SK-N-SH treated with all-trans-retinoic acid at 6 μM for 48 hours (cell line): ENCODE measurements around the gene ZNF451.
A peak's percentile ranks its signal among the peaks of the same experiment; 100 is the strongest.

Experiments
- ATAC-seq: fragments of 200-7000 bp; cut with Tn5 transposase; 3 replicates; pipeline ENCODE4 v1.9.1; 2020; ENCODE audit warnings: mild to moderate bottlenecking, moderate library complexity
- ARNTL ChIP-seq: fragments of 450-650 bp; formaldehyde crosslinking; IDR thresholded peaks from 2 replicates; pipeline ENCODE4 v1.5.0; 2020; ENCODE audit warnings: low read depth, mild to moderate bottlenecking, moderate library complexity, borderline replicate concordance
- BACH2 ChIP-seq: fragments of 250-450 bp; sonication (Bioruptor Pico); IDR thresholded peaks from 2 replicates; pipeline ENCODE4 v1.9.0; 2021; ENCODE audit warnings: mild to moderate bottlenecking, borderline replicate concordance
- ESRRG ChIP-seq: fragments of 250-450 bp; sonication (Bioruptor Pico); IDR thresholded peaks from 2 replicates; pipeline ENCODE4 v1.6.1; 2021; ENCODE audit warnings: mild to moderate bottlenecking
- GLIS3 ChIP-seq: fragments of 250-450 bp; sonication (Bioruptor Pico); IDR thresholded peaks from 2 replicates; pipeline ENCODE4 v1.5.0; 2020; ENCODE audit warnings: mild to moderate bottlenecking, moderate library complexity
- ISL1 ChIP-seq: fragments of 250-450 bp; sonication (Bioruptor Pico); IDR thresholded peaks from 2 replicates; pipeline ENCODE4 v2.1.2; 2022; ENCODE audit warnings: mild to moderate bottlenecking, moderate library complexity
- OSR1 ChIP-seq: fragments of 250-450 bp; sonication (Bioruptor Pico); IDR thresholded peaks from 2 replicates; pipeline ENCODE4 v1.8.0; 2022; ENCODE audit warnings: moderate library complexity, mild to moderate bottlenecking, inconsistent platforms
- PATZ1 ChIP-seq: fragments of 250-450 bp; sonication (Bioruptor Pico); IDR thresholded peaks from 2 replicates; pipeline ENCODE4 v1.8.0; 2020; ENCODE audit warnings: mild to moderate bottlenecking, moderate library complexity, borderline replicate concordance
- PPARA ChIP-seq: fragments of 250-450 bp; sonication (Bioruptor Pico); IDR thresholded peaks from 2 replicates; pipeline ENCODE4 v1.5.0; 2020; ENCODE audit warnings: mild to moderate bottlenecking, borderline replicate concordance
- RARB ChIP-seq: fragments of 250-450 bp; sonication (Bioruptor Pico); IDR thresholded peaks from 2 replicates; pipeline ENCODE4 v1.8.0; 2021; ENCODE audit warnings: mild to moderate bottlenecking, moderate library complexity
- SNAI2 ChIP-seq: fragments of 250-450 bp; sonication (Bioruptor Pico); IDR thresholded peaks from 2 replicates; pipeline ENCODE4 v1.5.0; 2020; ENCODE audit warnings: mild to moderate bottlenecking, moderate library complexity
- TCF4 ChIP-seq: fragments of 250-450 bp; sonication (Bioruptor Pico); IDR thresholded peaks from 2 replicates; pipeline ENCODE4 v1.8.0; 2021; ENCODE audit warnings: mild to moderate bottlenecking, moderate library complexity, borderline replicate concordance
- TOX ChIP-seq: fragments of 250-450 bp; sonication (Bioruptor Pico); IDR thresholded peaks from 2 replicates; pipeline ENCODE4 v1.8.0; 2021; ENCODE audit warnings: mild to moderate bottlenecking, moderate library complexity, borderline replicate concordance
- TSHZ2 ChIP-seq: fragments of 250-450 bp; sonication (Bioruptor Pico); IDR thresholded peaks from 2 replicates; pipeline ENCODE4 v1.5.0; 2020; ENCODE audit warnings: mild to moderate bottlenecking, moderate library complexity
- ZC3H10 ChIP-seq: fragments of 250-450 bp; sonication (Bioruptor Pico); IDR thresholded peaks from 2 replicates; pipeline ENCODE4 v1.5.1; 2021; ENCODE audit warnings: mild to moderate bottlenecking, moderate library complexity
- ZFP3 ChIP-seq: fragments of 250-450 bp; sonication (Bioruptor Pico); IDR thresholded peaks from 2 replicates; pipeline ENCODE4 v1.5.0; 2020; ENCODE audit warnings: mild to moderate bottlenecking, moderate library complexity
- ZFP30 ChIP-seq: fragments of 450-650 bp; formaldehyde crosslinking; IDR thresholded peaks from 2 replicates; pipeline ENCODE4 v1.5.0; 2022; ENCODE audit warnings: mild to moderate bottlenecking, moderate library complexity
- ZNF565 ChIP-seq: fragments of 450-650 bp; formaldehyde crosslinking; conservative IDR thresholded peaks from 2 replicates; pipeline ENCODE4 v1.5.0; 2020; ENCODE audit warnings: low read depth, mild to moderate bottlenecking, moderate library complexity
- TF ChIP-seq, protein P1 (sequence below): fragments of 250-450 bp; sonication (Bioruptor Pico); IDR thresholded peaks from 2 replicates; pipeline ENCODE4 v1.5.1; 2021; ENCODE audit warnings: mild to moderate bottlenecking, moderate library complexity
- TF ChIP-seq, protein P2 (sequence below): fragments of 250-450 bp; sonication (Bioruptor Pico); IDR thresholded peaks from 2 replicates; pipeline ENCODE4 v1.8.0; 2021; ENCODE audit warnings: low read depth, mild to moderate bottlenecking, moderate library complexity, borderline replicate concordance

The ZNF451 gene

GRCh38 chr6:57165080-57165479, 75.1 kb downstream of the ZNF451 start:
- TF ChIP-seq PATZ1 (CRISPR knock-in tag): no peak
- no peak for TF ChIP-seq TOX (CRISPR knock-in tag)
- no peak for TF ChIP-seq OSR1 (CRISPR knock-in tag)
- no peak for TF ChIP-seq RARB (CRISPR knock-in tag)
- no peak for TF ChIP-seq PPARA
- TF ChIP-seq SNAI2: no peak
- TF ChIP-seq ZNF565: no peak
- no peak for TF ChIP-seq GLIS3
- no peak for ATAC-seq

GRCh38 chr6:57172136-57173055, 82.4 kb downstream of the ZNF451 start, which contains the start of gene BAG2:
BAG2 (plus strand) TSS chr6:57172326; CDS start chr6:57172698, 372 bp downstream.
- TF ChIP-seq RARB (CRISPR knock-in tag) (no peak), ZFP3 (CRISPR knock-in tag) (peak; percentile 24; the same call in 1 of the 2 replicates), ZNF565 (no peak), PATZ1 (CRISPR knock-in tag) (0 out of 2 replicates have a peak, but pooled peaks have one; percentile 42), TSHZ2 (CRISPR knock-in tag) (0 out of 2 replicates have a peak, but pooled peaks have one; percentile 35), GLIS3 (no peak), ISL1 (CRISPR knock-in tag) (no peak)
- TF ChIP-seq, all 23 proteins: peak for 3
- peak; percentile 87 for ATAC-seq

DNA sequence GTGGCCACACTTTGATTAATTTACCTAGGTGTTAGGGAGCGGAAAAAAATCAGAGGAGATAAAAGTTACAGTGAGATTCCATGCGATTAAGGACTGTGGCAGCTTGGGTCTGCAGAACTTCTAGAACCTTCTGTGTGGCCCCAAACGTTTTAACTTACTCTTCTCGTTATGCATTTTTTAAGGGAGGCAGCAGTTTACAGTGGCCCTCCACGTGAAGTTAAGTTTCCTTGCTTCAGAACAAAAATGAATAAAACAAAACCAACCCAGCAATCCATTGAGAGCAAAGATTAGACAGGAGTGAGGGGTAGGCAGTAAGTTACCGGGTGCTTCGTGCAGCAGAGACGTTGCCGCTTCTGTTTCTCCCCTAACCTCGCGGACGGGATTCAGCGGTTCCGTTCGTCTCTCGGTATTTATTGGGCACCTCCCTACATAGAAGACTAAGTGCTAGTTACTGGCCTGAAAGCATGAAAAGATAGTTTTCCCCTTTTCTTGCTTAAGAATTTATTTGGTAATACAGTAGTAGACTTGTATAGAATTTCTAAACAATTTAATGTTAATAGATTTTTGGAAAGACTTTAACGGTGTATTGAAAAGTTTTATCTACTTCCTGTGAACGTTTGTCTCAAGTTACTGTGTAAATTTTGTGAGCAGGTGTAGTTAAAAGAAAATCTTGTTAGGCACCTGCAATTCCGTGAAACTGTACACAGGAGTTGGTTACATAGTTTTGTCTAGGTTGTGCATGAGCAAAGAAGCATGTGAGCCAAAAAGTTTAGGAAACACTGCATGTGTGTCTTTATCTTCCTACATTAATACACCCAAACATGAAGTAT, 83.3 kb downstream of the ZNF451 start:
- peak; percentile 18 for ATAC-seq
- TF ChIP-seq RARB (CRISPR knock-in tag) (no peak), ZFP3 (CRISPR knock-in tag) (no peak), ISL1 (CRISPR knock-in tag) (no peak), BACH2 (no peak), ZNF565 (no peak), TSHZ2 (CRISPR knock-in tag) (no peak), PPARA (no peak), ZFP30 (CRISPR knock-in tag) (no peak), ZC3H10 (CRISPR knock-in tag) (no peak), SNAI2 (no peak), ESRRG (CRISPR knock-in tag) (no peak), TOX (CRISPR knock-in tag) (no peak), ARNTL (CRISPR knock-in tag) (no peak), TCF4 (no peak), GLIS3 (no peak)
- TF ChIP-seq, protein P1, sequence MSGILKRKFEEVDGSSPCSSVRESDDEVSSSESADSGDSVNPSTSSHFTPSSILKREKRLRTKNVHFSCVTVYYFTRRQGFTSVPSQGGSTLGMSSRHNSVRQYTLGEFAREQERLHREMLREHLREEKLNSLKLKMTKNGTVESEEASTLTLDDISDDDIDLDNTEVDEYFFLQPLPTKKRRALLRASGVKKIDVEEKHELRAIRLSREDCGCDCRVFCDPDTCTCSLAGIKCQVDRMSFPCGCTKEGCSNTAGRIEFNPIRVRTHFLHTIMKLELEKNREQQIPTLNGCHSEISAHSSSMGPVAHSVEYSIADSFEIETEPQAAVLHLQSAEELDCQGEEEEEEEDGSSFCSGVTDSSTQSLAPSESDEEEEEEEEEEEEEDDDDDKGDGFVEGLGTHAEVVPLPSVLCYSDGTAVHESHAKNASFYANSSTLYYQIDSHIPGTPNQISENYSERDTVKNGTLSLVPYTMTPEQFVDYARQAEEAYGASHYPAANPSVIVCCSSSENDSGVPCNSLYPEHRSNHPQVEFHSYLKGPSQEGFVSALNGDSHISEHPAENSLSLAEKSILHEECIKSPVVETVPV (CRISPR knock-in tag): no peak
- TF ChIP-seq, protein P2, sequence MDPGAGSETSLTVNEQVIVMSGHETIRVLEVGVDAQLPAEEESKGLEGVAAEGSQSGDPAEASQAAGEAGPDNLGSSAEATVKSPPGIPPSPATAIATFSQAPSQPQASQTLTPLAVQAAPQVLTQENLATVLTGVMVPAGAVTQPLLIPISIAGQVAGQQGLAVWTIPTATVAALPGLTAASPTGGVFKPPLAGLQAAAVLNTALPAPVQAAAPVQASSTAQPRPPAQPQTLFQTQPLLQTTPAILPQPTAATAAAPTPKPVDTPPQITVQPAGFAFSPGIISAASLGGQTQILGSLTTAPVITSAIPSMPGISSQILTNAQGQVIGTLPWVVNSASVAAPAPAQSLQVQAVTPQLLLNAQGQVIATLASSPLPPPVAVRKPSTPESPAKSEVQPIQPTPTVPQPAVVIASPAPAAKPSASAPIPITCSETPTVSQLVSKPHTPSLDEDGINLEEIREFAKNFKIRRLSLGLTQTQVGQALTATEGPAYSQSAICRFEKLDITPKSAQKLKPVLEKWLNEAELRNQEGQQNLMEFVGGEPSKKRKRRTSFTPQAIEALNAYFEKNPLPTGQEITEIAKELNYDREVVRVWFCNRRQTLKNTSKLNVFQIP (CRISPR knock-in tag): no peak
